Urinary bladder (tissue), 4 donors: ENCODE measurements around the gene DDIT3. TPM values are rescaled to one million over a fixed set of nuclear protein-coding genes. Genes with fewer than 3 reads are reported as not detected.

Experiments
- DNase-seq: peaks from one replicate; pipeline ENCODE4 v3.0.0-alpha.2; 2015; ENCODE audit errors: extremely low spot score
- H3K27ac ChIP-seq: one replicate; pipeline ENCODE4 v1.5.1; 2013; ENCODE audit warnings: low read depth, mild to moderate bottlenecking, moderate library complexity
- H3K36me3 ChIP-seq: one replicate; pipeline ENCODE4 v1.6.1; 2013; ENCODE audit warnings: mild to moderate bottlenecking, moderate library complexity; ENCODE audit not compliant: insufficient read depth
- H3K4me1 ChIP-seq: one replicate; pipeline ENCODE4 v1.6.1; 2013; ENCODE audit warnings: mild to moderate bottlenecking, moderate library complexity; ENCODE audit not compliant: insufficient read depth
- H3K4me3 ChIP-seq: one replicate; pipeline ENCODE4 v1.5.1; 2013; ENCODE audit warnings: low read depth, low read length
- whole genome bisulfite sequencing: extraction: QIAGEN DNeasy Blood & Tissue Kit; methylation state at CpG from one replicate; pipeline ENCODE4 v1.1.7; 2013; 5-methylcytosine and 5-hydroxymethylcytosine counted together
- polyA plus RNA-seq: library from polyadenylated mRNA; stranded (reverse); fragments of 200-250 nt; gene quantifications from one replicate; pipeline ENCODE4 v1.2.3, GENCODE V29; 2013
- total RNA-seq: library from RNA; depleted of rRNA; stranded (reverse); fragments of >200 nt; gene quantifications from one replicate; pipeline ENCODE4 v1.2.3, GENCODE V29; 2014
- donor health status: healthy with polysubstance abuse.
- donor health status: healthy.

The DDIT3 gene
- total and polyA plus RNA-seq, 2 donors: 15.4 to 58.0 TPM

- no peaks in the 10 kb centered on the region for H3K4me1 ChIP-seq
- no peak overlapping the region for H3K4me3 ChIP-seq
- DNase-seq: no peak
- H3K27ac ChIP-seq: no peak overlapping the region
- WGBS: 69% methylated on average over 3 of the region's 3 CpGs
- no peaks in the 10 kb centered on the region for H3K36me3 ChIP-seq
Measured at GRCh38 chr12:57551637-57552305, 31.5 kb upstream of the DDIT3 start.

GRCh38 chr12:57550641-57551549 lies 30.6 kb upstream of the DDIT3 start:
- peak overlapping the region; percentile 50 for H3K4me3 ChIP-seq
- no peak for DNase-seq
- 53% methylated on average over 7 of the region's 7 CpGs for WGBS
- H3K27ac ChIP-seq: no peak overlapping the region
- no peaks in the 10 kb centered on the region for H3K4me1 ChIP-seq
- H3K36me3 ChIP-seq: no peaks in the 10 kb centered on the region

GRCh38 chr12:57549909-57550640 lies 29.8 kb upstream of the DDIT3 start, which contains the start of gene KIF5A:
KIF5A (plus strand) TSS chr12:57550044; CDS start chr12:57550272, 228 bp downstream.
- DNase-seq: no peak
- 3% methylated on average over 52 of the region's 52 CpGs for WGBS
- H3K27ac ChIP-seq: no peak within 1 kb of the TSS
- H3K4me3 ChIP-seq: peak within 1 kb of the TSS; percentile 50
- H3K36me3 ChIP-seq: no peaks in the 10 kb centered on the region
- no peaks in the 10 kb centered on the region for H3K4me1 ChIP-seq

DNA sequence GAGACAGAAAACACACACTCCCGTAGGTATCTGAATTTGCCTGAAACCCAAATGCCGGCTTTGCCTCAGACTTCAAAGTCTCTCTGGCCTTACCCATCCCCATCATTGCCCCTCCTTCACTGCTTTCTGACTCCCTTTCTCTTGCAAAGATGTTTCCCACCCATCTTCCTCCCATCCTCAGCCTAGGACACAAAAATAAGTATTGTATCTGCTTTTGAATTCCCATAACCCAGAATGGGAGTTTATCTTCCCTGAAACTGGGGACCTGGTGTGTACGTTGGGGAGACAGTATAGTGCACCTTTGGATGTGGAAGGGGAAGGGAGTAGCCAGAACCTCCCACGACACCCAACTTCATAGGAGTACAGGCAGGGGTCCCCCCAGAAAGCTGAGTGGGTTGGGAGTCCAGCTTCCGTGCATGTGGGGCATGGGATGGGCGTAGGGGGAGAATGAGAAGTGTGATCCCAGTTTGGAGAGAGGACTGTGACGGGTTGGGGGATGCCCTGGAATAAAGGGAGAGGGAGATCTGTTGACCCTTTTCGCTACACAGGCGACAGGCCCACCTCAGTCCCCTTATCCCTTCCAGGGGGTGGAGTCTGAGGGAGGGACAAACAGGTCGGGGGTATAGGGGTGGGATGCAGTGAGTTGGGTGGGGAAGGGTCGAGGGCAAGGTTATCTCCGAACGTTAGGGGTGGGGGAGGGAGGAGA lies 29.0 kb upstream of the DDIT3 start:
- Histone ChIP-seq H3K36me3 (no peaks in the 10 kb centered on the region), H3K4me3 (peak overlapping the region; percentile 50), H3K27ac (no peak overlapping the region), H3K4me1 (no peaks in the 10 kb centered on the region)
- 28% methylated on average over 13 of the region's 13 CpGs for WGBS
- DNase-seq: no peak

DNA sequence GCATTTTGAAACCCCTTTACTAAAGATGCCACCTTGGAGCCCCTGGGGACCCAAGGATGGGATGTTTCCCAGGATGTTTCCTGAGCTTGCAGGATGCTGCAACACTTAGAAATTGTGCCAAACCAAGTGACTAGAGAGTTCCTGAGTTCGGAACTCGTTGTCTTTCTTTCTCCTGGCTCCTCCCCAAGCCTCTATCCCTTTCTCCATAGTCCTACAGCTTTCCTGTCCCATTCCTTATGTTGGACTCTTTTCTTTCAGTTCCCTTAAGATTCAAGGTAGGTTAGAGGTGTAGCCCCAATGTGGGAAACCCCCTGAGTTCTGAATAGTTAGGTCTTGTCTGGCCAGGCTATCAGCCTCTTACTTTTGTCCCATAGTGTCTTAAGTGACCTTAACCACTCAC lies 28.2 kb upstream of the DDIT3 start:
- Histone ChIP-seq H3K4me1 (no peaks in the 10 kb centered on the region), H3K4me3 (no peak overlapping the region), H3K36me3 (no peaks in the 10 kb centered on the region), H3K27ac (no peak overlapping the region)
- DNase-seq: no peak
- WGBS: 43% methylated on average over 2 of the region's 2 CpGs

DNA sequence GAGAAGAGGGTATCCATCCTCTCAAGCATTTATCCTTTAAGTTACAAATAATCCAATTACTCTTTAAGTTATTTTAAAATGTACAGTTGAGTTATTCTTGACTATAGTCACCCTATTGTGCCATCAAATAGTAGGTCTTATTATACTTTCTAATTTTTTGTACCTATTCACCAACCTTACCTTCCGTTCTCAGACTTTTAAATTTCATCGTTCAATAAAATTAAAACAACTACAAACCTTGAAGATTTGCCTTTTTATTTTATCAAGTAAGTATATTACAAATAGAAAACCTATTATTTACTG lies 27.6 kb upstream of the DDIT3 start:
- 93% methylated on average over 2 of the region's 2 CpGs for WGBS
- no peak for DNase-seq
- no peaks in the 10 kb centered on the region for H3K4me1 ChIP-seq

DNA sequence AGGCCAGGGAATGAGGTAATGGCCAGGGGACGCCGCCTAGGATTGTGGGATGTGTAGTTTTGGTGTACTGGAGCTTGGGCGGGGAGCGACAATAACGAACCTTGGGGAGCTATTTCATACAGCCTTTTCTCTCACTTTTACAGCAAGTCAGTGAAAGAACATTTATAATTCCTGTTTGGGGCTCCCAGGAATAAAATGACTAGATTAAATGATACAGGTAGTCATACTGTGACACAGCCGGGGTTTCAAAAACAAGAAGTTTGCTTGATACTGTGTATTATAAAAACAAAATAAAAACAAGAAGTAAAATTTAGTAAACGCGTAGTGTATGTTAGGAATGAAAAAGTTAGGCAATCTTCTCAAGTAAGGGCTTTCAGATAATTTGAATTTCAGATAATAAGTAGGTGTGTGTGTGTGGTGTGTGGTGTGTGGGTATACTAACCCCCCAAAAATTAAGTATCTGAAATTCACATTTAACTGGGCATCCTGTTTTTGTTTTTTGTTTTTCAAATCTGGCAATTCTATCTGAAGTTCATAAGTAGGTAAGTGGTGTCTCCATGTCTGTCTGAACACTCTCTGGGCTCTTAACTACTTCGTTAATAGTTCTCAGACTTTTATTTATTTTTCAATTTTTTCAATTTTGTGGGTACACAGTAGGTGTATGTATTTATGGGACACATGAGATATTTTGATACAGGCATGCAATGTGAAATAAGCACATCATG lies 27.1 kb upstream of the DDIT3 start:
- DNase-seq: no peak
- Histone ChIP-seq H3K4me3 (peak overlapping the region; percentile 85), H3K27ac (no peak overlapping the region), H3K36me3 (no peaks in the 10 kb centered on the region), H3K4me1 (no peaks in the 10 kb centered on the region)
- 22% methylated on average over 9 of the region's 9 CpGs for WGBS

More for the DNA sequence above, 27.6 kb upstream of the DDIT3 start:
- Histone ChIP-seq H3K4me3 (no peak overlapping the region), H3K36me3 (no peaks in the 10 kb centered on the region), H3K27ac (no peak overlapping the region)

GRCh38 chr12:57546438-57547287 lies 26.3 kb upstream of the DDIT3 start, which contains the start of gene DCTN2:
DCTN2 (minus strand) TSS chr12:57547192; CDS start chr12:57547063, 129 bp downstream.
- Histone ChIP-seq H3K27ac (peak within 1 kb of the TSS; percentile 85), H3K4me3 (peak within 1 kb of the TSS; percentile 85), H3K4me1 (no peaks in the 10 kb centered on the region), H3K36me3 (no peaks in the 10 kb centered on the region)
- DNase-seq: peak; percentile 96
- WGBS: under 1% methylated on average over 56 of the region's 56 CpGs

DNA sequence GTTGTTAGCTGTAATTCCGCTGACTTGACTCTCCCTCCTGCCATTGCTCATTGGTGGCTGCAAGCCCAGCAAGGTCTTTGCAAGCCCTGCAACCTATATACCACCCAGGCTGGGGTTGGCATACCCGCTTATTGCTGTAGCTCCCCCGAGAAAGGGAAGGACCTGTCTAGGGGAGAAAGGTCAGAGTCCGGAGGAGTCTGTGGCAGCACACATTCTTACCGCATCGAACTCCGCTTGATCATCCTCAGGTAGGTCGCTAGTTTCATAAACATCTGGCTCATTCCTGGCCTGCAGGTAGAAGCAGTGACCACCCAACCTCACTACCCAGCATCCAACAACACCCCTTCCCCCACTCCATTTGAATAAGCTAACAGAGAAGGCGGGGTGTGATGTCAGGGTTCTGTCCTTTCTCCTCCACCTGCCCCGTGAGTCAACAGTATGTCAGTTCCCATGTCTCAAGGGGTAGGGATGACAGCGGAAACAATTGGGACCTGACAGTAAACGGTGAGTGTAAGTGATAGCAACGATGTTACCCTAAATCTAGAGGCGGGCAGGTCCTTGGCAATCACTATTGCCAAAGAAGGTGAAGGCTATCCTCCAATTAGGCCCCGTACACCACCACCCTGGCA lies 25.6 kb upstream of the DDIT3 start:
- Histone ChIP-seq H3K27ac (no peak overlapping the region), H3K36me3 (no peaks in the 10 kb centered on the region), H3K4me1 (no peaks in the 10 kb centered on the region), H3K4me3 (peak overlapping the region; percentile 85)
- DNase-seq: no peak
- 63% methylated on average over 15 of the region's 15 CpGs for WGBS

DNA sequence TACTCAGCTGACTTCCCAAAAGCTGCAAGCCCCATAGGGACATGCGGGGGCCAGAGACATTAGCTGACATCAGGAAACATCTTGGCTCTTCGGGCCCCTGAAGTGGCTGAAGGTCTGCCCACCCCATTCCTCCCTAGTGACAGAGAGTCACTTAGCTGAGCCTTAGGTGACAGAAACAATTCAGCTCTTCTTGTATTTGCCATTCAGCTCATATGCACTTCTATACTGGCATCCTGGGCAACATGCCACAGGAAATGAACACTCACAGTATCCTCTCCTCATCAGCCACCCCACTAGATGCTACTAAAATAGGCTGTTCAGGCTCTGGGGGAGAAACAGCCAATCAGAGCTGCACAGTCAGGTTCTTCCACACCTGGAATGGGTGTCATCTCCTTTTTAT lies 23.3 kb upstream of the DDIT3 start:
- DNase-seq: no peak
- 90% methylated on average over 2 of the region's 2 CpGs for WGBS

DNA sequence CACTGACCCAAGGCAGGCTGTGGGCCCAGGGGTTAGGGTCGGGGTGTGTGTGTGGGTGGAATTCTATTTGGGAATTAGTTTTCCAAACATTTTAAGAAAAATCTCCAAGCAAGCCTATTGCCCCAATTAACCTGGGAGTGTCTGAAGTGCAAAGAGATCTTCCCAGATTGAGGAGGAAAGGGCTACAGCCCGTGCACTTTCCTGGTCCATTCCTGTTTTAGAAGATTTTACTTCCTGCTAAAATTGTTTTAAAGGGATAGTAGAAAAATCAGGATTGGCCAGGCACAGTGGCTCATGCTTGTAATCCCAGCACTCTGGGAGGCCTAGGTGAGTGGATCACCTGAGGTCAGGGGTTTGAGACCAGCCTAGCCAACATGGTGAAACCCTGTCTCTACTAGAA lies 21.4 kb upstream of the DDIT3 start:
- no peaks in the 10 kb centered on the region for H3K36me3 ChIP-seq
- no peak overlapping the region for H3K27ac ChIP-seq
- no peak overlapping the region for H3K4me3 ChIP-seq
- H3K4me1 ChIP-seq: no peaks in the 10 kb centered on the region
- no peak for DNase-seq
- 85% methylated on average over 2 of the region's 2 CpGs for WGBS

More for the DNA sequence above, 23.3 kb upstream of the DDIT3 start:
- no peaks in the 10 kb centered on the region for H3K36me3 ChIP-seq
- no peak overlapping the region for H3K4me3 ChIP-seq
- no peaks in the 10 kb centered on the region for H3K4me1 ChIP-seq
- no peak overlapping the region for H3K27ac ChIP-seq

GRCh38 chr12:57541001-57541400 lies 20.7 kb upstream of the DDIT3 start:
- WGBS: 61% methylated on average over 2 of the region's 2 CpGs

More at GRCh38 chr12:57541001-57541400, 20.7 kb upstream of the DDIT3 start:
- H3K36me3 ChIP-seq: no peaks in the 10 kb centered on the region
- DNase-seq: no peak
- no peak overlapping the region for H3K4me3 ChIP-seq
- H3K27ac ChIP-seq: no peak overlapping the region
- H3K4me1 ChIP-seq: no peaks in the 10 kb centered on the region
